CD4-positive, alpha-beta T cell treated with Interleukin-6 at 100 ng/mL for 8 hours (primary cell): ENCODE results near the gene CLSTN3.
A peak's percentile ranks its signal among the peaks of the same experiment; 100 is the strongest.
"Not testable (repeated sequence)": the region's sequence is repeated elsewhere in the genome, so short reads cannot be mapped to it uniquely, and the experiment has no call there.

Experiments
- DNase-seq: peaks from one replicate; pipeline ENCODE4 v3.0.0-alpha.2; 2020; ENCODE audit warnings: mixed read lengths, low spot score

The CLSTN3 gene

GRCh38 chr12:7150841-7151240, 20.7 kb downstream of the CLSTN3 start:
- no peak for DNase-seq

GRCh38 chr12:7151532-7151931, 21.4 kb downstream of the CLSTN3 start:
- DNase-seq, result no peak

- DNase-seq, result no peak
Measured at GRCh38 chr12:7152818-7153217, 22.6 kb downstream of the CLSTN3 start.

GRCh38 chr12:7154042-7154441, 23.9 kb downstream of the CLSTN3 start:
- DNase-seq, result no peak

- no peak for DNase-seq
Measured at GRCh38 chr12:7154901-7155470, 24.8 kb downstream of the CLSTN3 start.

- DNase-seq, result no peak
Measured at GRCh38 chr12:7155471-7156034, 25.4 kb downstream of the CLSTN3 start.

GRCh38 chr12:7156259-7157197, 26.4 kb downstream of the CLSTN3 start:
- no peak for DNase-seq

- DNase-seq, result no peak
Measured at GRCh38 chr12:7157391-7157790, 27.2 kb downstream of the CLSTN3 start.

- DNase-seq, result no peak
Measured at GRCh38 chr12:7158781-7159609, 28.8 kb downstream of the CLSTN3 start.

GRCh38 chr12:7160183-7160582, 30.0 kb downstream of the CLSTN3 start:
- no peak for DNase-seq

- DNase-seq, result no peak
Measured at GRCh38 chr12:7161327-7161726, 31.2 kb downstream of the CLSTN3 start.

GRCh38 chr12:7161811-7162210, 31.6 kb downstream of the CLSTN3 start:
- no peak for DNase-seq

GRCh38 chr12:7162691-7163114, 32.5 kb downstream of the CLSTN3 start:
- DNase-seq, result no peak

GRCh38 chr12:7169951-7170350, 39.8 kb downstream of the CLSTN3 start:
- no peak for DNase-seq

- DNase-seq, result no peak
Measured at GRCh38 chr12:7171854-7172253, 41.7 kb downstream of the CLSTN3 start.

GRCh38 chr12:7175493-7175892, 45.3 kb downstream of the CLSTN3 start:
- no peak for DNase-seq

- DNase-seq, result no peak
Measured at GRCh38 chr12:7176595-7176994, 46.4 kb downstream of the CLSTN3 start.

- no peak for DNase-seq
Measured at GRCh38 chr12:7178481-7178880, 48.3 kb downstream of the CLSTN3 start.

- DNase-seq, result no peak
Measured at GRCh38 chr12:7180685-7181084, 50.5 kb downstream of the CLSTN3 start.

- not testable (repeated sequence) for DNase-seq
Measured at GRCh38 chr12:7186058-7186457, 55.9 kb downstream of the CLSTN3 start.

- DNase-seq, result peak; percentile 57
Measured at GRCh38 chr12:7188562-7189397, 58.6 kb downstream of the CLSTN3 start.
